Measurements from ENCODE around the gene TXNRD1.
"Not testable (repeated sequence)": the region's sequence is repeated elsewhere in the genome, so short reads cannot be mapped to it uniquely, and the experiment has no call there.

The TXNRD1 gene

GRCh38 chr12:104317538-104318210 is 102.1 kb downstream of the TXNRD1 start:
- intact Hi-C loops (cut with DNase I), result no loop called here
- no peak for DNase-seq

GRCh38 chr12:104319028-104319427 is 103.4 kb downstream of the TXNRD1 start:
- intact Hi-C loops (cut with DNase I), result no loop called here
- DNase-seq, result no peak

- intact Hi-C loops (cut with DNase I), result no loop called here
- DNase-seq, result no peak
These were observed 104.5 kb downstream of the TXNRD1 start for GRCh38 chr12:104319918-104320626.

DNA sequence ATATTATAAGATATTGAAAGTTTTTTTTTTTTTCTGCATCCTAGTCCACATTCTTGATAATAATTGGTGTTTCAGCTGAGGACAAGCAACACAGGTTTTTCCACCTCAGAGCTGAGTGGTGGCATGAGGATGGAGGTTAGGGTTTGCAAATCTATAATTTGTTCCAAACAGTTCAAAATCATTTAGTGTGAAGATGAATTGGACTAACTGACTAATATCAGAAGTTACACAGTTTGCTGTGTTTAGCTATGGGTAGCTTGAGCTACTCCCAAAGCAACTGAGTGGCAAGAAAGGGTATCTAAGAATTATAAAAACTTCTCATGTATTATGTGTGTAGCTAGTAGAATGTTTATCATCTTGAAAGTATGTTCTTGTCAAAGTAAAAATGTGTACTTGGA is 105.0 kb downstream of the TXNRD1 start:
- intact Hi-C loops (cut with DNase I), result no loop called here

DNA sequence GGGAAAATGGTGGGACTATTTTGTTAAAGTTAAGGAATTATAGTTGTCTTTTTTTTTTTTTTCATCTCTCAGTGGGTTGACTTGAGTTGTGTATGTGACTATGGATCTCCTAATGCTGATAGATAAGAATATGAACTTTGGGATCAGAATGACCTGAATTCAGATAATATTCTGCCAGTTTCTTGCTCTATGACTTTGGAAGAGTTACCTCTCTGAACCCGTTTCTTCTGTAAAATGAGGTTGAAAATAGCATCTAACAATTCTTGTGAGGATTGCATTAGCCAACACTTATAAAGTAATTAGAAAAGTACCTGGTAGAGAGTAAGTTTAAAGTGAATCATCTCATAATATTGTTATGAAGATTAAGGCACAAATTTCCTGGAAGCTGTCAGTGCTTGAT is 106.4 kb downstream of the TXNRD1 start:
- intact Hi-C loops (cut with DNase I), result no loop called here
- no peak for DNase-seq

More for the DNA sequence above, 105.0 kb downstream of the TXNRD1 start:
- no peak for DNase-seq

DNA sequence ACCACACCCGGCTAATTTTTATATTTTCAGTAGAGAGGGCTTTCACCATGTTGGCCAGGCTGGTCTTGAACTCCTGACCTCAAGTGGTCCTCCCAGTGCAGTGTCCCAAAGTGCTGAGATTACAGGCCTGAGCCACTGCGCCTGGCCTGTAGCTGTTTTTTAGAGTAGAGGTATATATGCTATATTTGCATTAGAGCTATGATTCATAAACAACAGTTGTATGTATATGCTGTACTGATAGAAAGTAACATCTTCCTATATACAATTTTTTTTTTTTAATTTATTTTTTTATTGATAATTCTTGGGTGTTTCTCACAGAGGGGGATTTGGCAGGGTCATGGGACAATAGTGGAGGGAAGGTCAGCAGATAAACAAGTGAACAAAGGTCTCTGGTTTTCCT is 107.0 kb downstream of the TXNRD1 start:
- DNase-seq; intact Hi-C loops (cut with DNase I): not testable (repeated sequence)

DNA sequence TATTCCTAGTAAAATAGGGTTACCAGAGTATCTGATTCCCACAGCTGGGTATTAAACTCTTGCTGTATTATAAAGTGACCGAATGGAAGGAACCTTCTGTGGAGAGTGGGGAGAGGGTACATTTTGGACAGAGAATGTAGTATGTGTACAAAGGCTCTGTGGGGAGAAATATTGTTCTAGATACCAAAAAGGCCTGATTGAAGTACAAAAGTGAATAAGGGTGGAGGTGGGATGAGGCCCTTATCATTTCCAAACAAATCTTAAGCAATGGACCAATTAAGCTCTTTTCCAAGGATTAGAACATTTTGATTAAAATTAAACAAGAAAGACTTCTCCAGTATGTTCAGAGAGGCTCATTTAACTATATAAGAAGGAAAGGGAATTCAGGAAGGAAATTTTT is 108.3 kb downstream of the TXNRD1 start:
- intact Hi-C loops (cut with DNase I), result no loop called here
- DNase-seq, result no peak

- intact Hi-C loops (cut with DNase I); DNase-seq: not testable (repeated sequence)
These were observed 112.7 kb downstream of the TXNRD1 start for GRCh38 chr12:104328278-104328677.

DNA sequence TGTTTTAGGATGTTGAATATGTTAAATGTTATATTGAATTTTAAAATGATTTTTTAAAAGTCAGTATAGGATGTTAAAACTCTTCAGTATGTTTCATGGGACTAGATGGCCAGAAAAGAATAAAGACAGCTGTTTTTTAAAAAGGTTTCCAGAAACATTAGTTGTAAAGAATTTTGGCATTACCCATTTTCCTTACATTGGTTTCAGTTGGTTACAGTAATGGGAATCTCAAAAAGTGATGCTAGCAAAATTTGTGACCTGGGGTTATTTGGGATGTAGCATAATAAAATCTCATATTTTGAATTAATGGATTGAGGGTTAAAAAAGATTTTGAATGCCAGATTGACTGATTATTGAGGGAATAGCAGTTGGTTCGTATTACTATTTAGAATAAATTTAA is 113.2 kb downstream of the TXNRD1 start:
- intact Hi-C loops (cut with DNase I), result no loop called here
- no peak for DNase-seq

GRCh38 chr12:104329707-104330532 is 114.3 kb downstream of the TXNRD1 start:
- no peak for DNase-seq
- intact Hi-C loops (cut with DNase I), result no loop called here

DNA sequence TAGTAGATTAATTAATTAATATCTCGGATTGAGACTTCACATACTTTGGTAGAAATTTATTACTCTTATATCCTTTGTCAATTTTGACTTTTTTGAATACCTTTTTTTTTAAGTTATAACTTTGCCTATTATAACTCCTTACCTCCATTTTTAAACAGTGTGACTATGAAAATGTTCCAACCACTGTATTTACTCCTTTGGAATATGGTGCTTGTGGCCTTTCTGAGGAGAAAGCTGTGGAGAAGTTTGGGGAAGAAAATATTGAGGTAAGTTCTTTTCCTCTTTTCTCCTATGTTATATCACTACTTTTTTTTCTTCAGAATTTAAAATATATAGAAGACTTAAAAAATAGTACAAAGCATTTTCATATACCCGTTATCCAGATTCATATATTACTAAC is 115.8 kb downstream of the TXNRD1 start:
- no peak for DNase-seq
- intact Hi-C loops (cut with DNase I), result no loop called here

- DNase-seq; intact Hi-C loops (cut with DNase I): not testable (repeated sequence)
These were observed 116.7 kb downstream of the TXNRD1 start for GRCh38 chr12:104332273-104332672.

- DNase-seq, result no peak
- intact Hi-C loops (cut with DNase I), result no loop called here
These were observed 118.2 kb downstream of the TXNRD1 start for GRCh38 chr12:104333692-104334255.

- DNase-seq, result no peak
- intact Hi-C loops (cut with DNase I), result no loop called here
These were observed 119.0 kb downstream of the TXNRD1 start for GRCh38 chr12:104334581-104334980.

DNA sequence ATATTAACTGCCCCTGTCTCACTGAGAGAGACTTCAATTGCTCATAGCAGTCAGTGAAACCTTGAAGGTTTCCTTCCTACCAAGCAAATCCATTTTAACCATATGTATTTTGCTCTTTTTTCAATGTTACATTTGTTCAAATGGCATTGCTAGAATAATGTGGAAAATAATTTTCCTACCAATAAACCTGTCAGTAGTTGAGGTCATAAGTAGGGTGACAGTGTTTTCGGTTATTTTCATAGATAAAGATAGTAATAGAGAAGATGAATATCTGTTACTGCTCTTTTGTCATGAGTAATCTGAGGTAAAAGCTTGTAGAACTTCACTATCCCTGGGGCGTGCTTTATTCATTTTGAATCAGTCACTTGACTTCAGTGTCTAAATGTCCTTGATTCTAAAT is 120.5 kb downstream of the TXNRD1 start:
- no peak for DNase-seq
- intact Hi-C loops (cut with DNase I), result no loop called here

GRCh38 chr12:104337030-104337558 is 121.5 kb downstream of the TXNRD1 start:
- intact Hi-C loops (cut with DNase I), result no loop called here
- DNase-seq, result no peak

DNA sequence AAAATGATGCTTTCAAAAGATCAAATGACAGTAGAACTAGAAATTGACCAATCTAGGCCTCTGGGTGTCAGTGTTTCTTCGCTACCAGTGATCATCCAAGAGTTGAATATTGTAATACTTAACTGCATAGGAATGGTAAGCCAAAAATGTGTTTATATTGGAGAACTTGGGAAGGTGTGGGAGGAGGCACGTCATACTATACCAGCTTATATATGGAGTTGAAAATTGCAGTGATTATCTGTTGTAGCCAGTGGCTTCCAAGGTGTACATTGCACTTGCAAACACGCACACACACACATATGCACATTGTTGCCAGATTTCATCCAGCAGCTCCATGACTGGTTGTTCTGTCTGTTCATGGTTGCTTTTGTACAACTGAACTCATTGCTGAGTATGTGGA is 124.1 kb downstream of the TXNRD1 start:
- DNase-seq, result no peak
- intact Hi-C loops (cut with DNase I), result no loop called here

GRCh38 chr12:104340177-104340576 is 124.6 kb downstream of the TXNRD1 start:
- intact Hi-C loops (cut with DNase I), result no loop called here

GRCh38 chr12:104340925-104341611 is 125.5 kb downstream of the TXNRD1 start:
- intact Hi-C loops (cut with DNase I), result no loop called here
- DNase-seq, result peak in 8 of 10 donors; percentile 14 to 84 (median 40)

More at GRCh38 chr12:104340177-104340576, 124.6 kb downstream of the TXNRD1 start:
- no peak for DNase-seq

GRCh38 chr12:104342147-104342546 is 126.6 kb downstream of the TXNRD1 start:
- DNase-seq, result no peak
- intact Hi-C loops (cut with DNase I), result no loop called here

Data from posterior cingulate gyrus (tissue), 11 donors.